ENCODE results near the gene C1QTNF8.

Gene C1QTNF8

GRCh38 chr16:1101133-1101532 is 5.1 kb upstream of the C1QTNF8 start:
- no peak overlapping the region for H3K4me3 ChIP-seq (ENCODE audit: control insufficient read depth, low read depth, low read length)
- no peak for TF ChIP-seq CTCF (conservative IDR thresholded peaks at IDR 0.05; ENCODE audit: control insufficient read depth, insufficient read depth, low read depth, low read length)
- no peak for DNase-seq (ENCODE audit: low read depth)

GRCh38 chr16:1100084-1100800 is 4.2 kb upstream of the C1QTNF8 start:
- DNase-seq (ENCODE audit: low read depth), result no peak
- no peak for TF ChIP-seq CTCF (conservative IDR thresholded peaks at IDR 0.05; ENCODE audit: control insufficient read depth, insufficient read depth, low read depth, low read length)
- H3K4me3 ChIP-seq (ENCODE audit: control insufficient read depth, low read depth, low read length), result no peak overlapping the region

GRCh38 chr16:1099189-1100083 is 3.4 kb upstream of the C1QTNF8 start:
- H3K4me3 ChIP-seq (ENCODE audit: control insufficient read depth, low read depth, low read length), result no peak overlapping the region

GRCh38 chr16:1098266-1098991 is 2.4 kb upstream of the C1QTNF8 start:
- H3K4me3 ChIP-seq (ENCODE audit: control insufficient read depth, low read depth, low read length), result no peak overlapping the region
- DNase-seq (ENCODE audit: low read depth), result no peak
- no peak for TF ChIP-seq CTCF (conservative IDR thresholded peaks at IDR 0.05; ENCODE audit: control insufficient read depth, insufficient read depth, low read depth, low read length)

More at GRCh38 chr16:1099189-1100083, 3.4 kb upstream of the C1QTNF8 start:
- no peak for DNase-seq (ENCODE audit: low read depth)
- no peak for TF ChIP-seq CTCF (conservative IDR thresholded peaks at IDR 0.05; ENCODE audit: control insufficient read depth, insufficient read depth, low read depth, low read length)

GRCh38 chr16:1097800-1098199 is 1.8 kb upstream of the C1QTNF8 start:
- no peak overlapping the region for H3K4me3 ChIP-seq (ENCODE audit: control insufficient read depth, low read depth, low read length)
- no peak for TF ChIP-seq CTCF (conservative IDR thresholded peaks at IDR 0.05; ENCODE audit: control insufficient read depth, insufficient read depth, low read depth, low read length)
- DNase-seq (ENCODE audit: low read depth), result no peak

- TF ChIP-seq CTCF (conservative IDR thresholded peaks at IDR 0.05; ENCODE audit: control insufficient read depth, insufficient read depth, low read depth, low read length), result no peak
- H3K4me3 ChIP-seq (ENCODE audit: control insufficient read depth, low read depth, low read length), result no peak overlapping the region
- no peak for DNase-seq (ENCODE audit: low read depth)
Observed at GRCh38 chr16:1097156-1097555, 1.1 kb upstream of the C1QTNF8 start.

Data from fibroblast of mammary gland (primary cell).